Ascending aorta (tissue), 2 donors: ENCODE data around the gene KIF20B. TPM values are rescaled to one million over a fixed set of nuclear protein-coding genes. Genes with fewer than 3 reads are reported as not detected.
"Not testable (repeated sequence)": the region's sequence is repeated elsewhere in the genome, so short reads cannot be mapped to it uniquely, and the experiment has no call there.

Experiments used
- DNase-seq, 2 donors: peaks; one replicate each; pipeline ENCODE4 v3.0.0-alpha.2; 2019; ENCODE audit warnings: low spot score in 2 of 2
- H3K27ac ChIP-seq, 2 donors: fragments of 200-600 bp; sonication (generic); one replicate each; pipeline ENCODE4 v1.5.1; 2016 to 2017; ENCODE audit warnings: mild to moderate bottlenecking in 1 of 2
- H3K27me3 ChIP-seq: fragments of 200-600 bp; sonication (generic); one replicate; pipeline ENCODE4 v1.5.1; 2017
- H3K36me3 ChIP-seq, 2 donors: fragments of 200-600 bp; sonication (generic); one replicate each; pipeline ENCODE4 v1.5.1; 2016
- H3K4me1 ChIP-seq, 2 donors: fragments of 200-600 bp; sonication (generic); one replicate each; pipeline ENCODE4 v1.5.1; 2016 to 2017; ENCODE audit warnings: mild to moderate bottlenecking in 1 of 2
- H3K4me3 ChIP-seq, 2 donors: fragments of 200-600 bp; sonication (generic); one replicate each; pipeline ENCODE4 v1.5.1; 2016 to 2017; ENCODE audit warnings: mild to moderate bottlenecking in 1 of 2
- H3K9me3 ChIP-seq, 2 donors: fragments of 200-600 bp; sonication (generic); one replicate each; pipeline ENCODE4 v1.5.1; 2016
- CTCF ChIP-seq, 3 experiments: fragments of 200-600 bp in 2 of 3; fragments of 450-650 bp in 1 of 3; sonication (generic) in 2 of 3; IDR thresholded peaks; one replicate each; pipeline ENCODE4 v1.5.1; 2016 to 2019; ENCODE audit warnings: antibody characterized with exemption in 3 of 3, mild to moderate bottlenecking in 1 of 3, moderate library complexity in 1 of 3
- intact Hi-C: fragments of 100-400 bp; cut with DNase I; formaldehyde crosslinking; loops from one replicate; pipeline ENCODE4 v1.15.1; 2023
- total RNA-seq: library from RNA; depleted of rRNA; stranded (reverse); fragments of >200 nt; gene quantifications from one replicate; pipeline ENCODE4 v1.1.0, GENCODE V29; 2016

KIF20B gene
- total RNA-seq, 1 donor from 2014 or later = 2.4 TPM

- Histone ChIP-seq H3K36me3 (no peaks in the 10 kb centered on the region), H3K4me1 (no peaks in the 10 kb centered on the region), H3K9me3 (no peaks in the 10 kb centered on the region), H3K27ac (no peak overlapping the region), H3K4me3 (no peak overlapping the region), H3K27me3 (no peaks in the 10 kb centered on the region)
- no peak for TF ChIP-seq CTCF (IDR thresholded peaks at IDR 0.05)
- DNase-seq = no peak
- intact Hi-C loops = no loop called here
These were observed 54.0 kb downstream of the KIF20B start for GRCh38 chr10:89755374-89755773.

GRCh38 chr10:89759531-89759930 lies 58.1 kb downstream of the KIF20B start:
- H3K9me3 ChIP-seq = no peaks in the 10 kb centered on the region
- DNase-seq = no peak
- no peak for TF ChIP-seq CTCF (IDR thresholded peaks at IDR 0.05)
- intact Hi-C loops = no loop called here
- H3K36me3 ChIP-seq = peaks cover 0 to 5% of the 10 kb centered on the region in 2 donors
- no peak overlapping the region for H3K4me3 ChIP-seq
- no peaks in the 10 kb centered on the region for H3K27me3 ChIP-seq
- H3K27ac ChIP-seq = no peak overlapping the region
- H3K4me1 ChIP-seq = no peaks in the 10 kb centered on the region

- H3K9me3 ChIP-seq, H3K4me1 ChIP-seq, intact Hi-C loops, H3K4me3 ChIP-seq, DNase-seq, H3K27me3 ChIP-seq, H3K27ac ChIP-seq, H3K36me3 ChIP-seq: not testable (repeated sequence)
These were observed 62.3 kb downstream of the KIF20B start for GRCh38 chr10:89763671-89764070.

- no peak overlapping the region for H3K27ac ChIP-seq
- no peak for DNase-seq
- H3K4me1 ChIP-seq = no peaks in the 10 kb centered on the region
- TF ChIP-seq CTCF (IDR thresholded peaks at IDR 0.05) = no peak
- intact Hi-C loops = no loop called here
- no peaks in the 10 kb centered on the region for H3K9me3 ChIP-seq
- H3K36me3 ChIP-seq = no peaks in the 10 kb centered on the region
- H3K27me3 ChIP-seq = no peaks in the 10 kb centered on the region
- H3K4me3 ChIP-seq = no peak overlapping the region
These were observed 70.3 kb downstream of the KIF20B start for GRCh38 chr10:89771684-89772083.

GRCh38 chr10:89773081-89773480 lies 71.7 kb downstream of the KIF20B start:
- H3K27ac ChIP-seq = no peak overlapping the region
- H3K4me1 ChIP-seq = no peaks in the 10 kb centered on the region
- H3K9me3 ChIP-seq = no peaks in the 10 kb centered on the region
- no peak for DNase-seq
- H3K36me3 ChIP-seq = no peaks in the 10 kb centered on the region
- no peak for TF ChIP-seq CTCF (IDR thresholded peaks at IDR 0.05)
- intact Hi-C loops = no loop called here
- H3K27me3 ChIP-seq = no peaks in the 10 kb centered on the region
- H3K4me3 ChIP-seq = no peak overlapping the region

- no peaks in the 10 kb centered on the region for H3K27me3 ChIP-seq
- H3K36me3 ChIP-seq = no peaks in the 10 kb centered on the region
- DNase-seq = no peak
- H3K4me1 ChIP-seq = no peaks in the 10 kb centered on the region
- no peak overlapping the region for H3K27ac ChIP-seq
- H3K4me3 ChIP-seq = no peak overlapping the region
- H3K9me3 ChIP-seq = no peaks in the 10 kb centered on the region
- intact Hi-C loops = no loop called here
- TF ChIP-seq CTCF (IDR thresholded peaks at IDR 0.05) = no peak
These were observed 75.3 kb downstream of the KIF20B start for GRCh38 chr10:89776665-89777064.
